ENCODE measurements around the gene PLA2G4A.

Gene PLA2G4A

DNA sequence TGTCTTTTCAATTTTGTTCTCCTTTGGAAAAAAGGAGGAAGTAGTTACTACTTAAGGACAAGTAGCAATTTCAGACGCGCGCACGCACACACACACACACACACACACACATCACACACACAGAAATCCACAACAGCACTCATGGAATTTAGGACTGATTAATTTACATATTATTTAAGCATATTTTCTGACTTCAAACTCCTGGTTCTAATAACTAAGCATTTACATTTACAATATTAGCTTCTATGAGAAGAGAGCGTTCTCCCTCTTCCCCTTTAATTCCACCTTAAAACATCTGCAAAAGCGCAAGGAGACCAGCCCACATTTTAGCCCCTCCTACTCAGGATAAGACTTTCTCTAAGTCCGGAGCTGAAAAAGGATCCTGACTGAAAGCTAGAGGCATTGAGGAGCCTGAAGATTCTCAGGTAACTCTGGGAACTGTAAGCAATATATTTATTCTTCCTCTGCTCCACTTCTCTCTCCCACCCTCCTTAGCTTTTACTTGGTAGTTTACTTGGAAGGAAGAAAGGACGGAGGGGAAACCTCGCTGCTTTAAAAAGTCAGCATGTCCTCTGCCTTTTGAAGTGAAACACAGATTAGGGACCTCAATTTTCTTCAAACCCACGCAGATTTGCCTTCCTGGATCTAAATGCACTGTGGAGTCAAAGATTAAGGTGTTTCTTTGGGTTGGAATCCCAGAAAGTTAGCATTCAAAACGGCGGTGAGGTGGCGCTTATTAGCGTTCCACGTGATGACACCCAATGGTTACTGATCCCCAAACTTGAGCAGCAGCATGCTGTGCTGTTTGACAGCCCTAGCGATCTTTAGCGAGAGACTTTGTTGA is at the start of gene PLA2G4A:
Gene PLA2G4A (plus strand): TSS at position 339 of the 844 bp plus-strand sequence. CDS start 25,406 bp downstream, outside the sequence.
- DNase-seq (ENCODE audit: low spot score): peak; percentile 28

DNA sequence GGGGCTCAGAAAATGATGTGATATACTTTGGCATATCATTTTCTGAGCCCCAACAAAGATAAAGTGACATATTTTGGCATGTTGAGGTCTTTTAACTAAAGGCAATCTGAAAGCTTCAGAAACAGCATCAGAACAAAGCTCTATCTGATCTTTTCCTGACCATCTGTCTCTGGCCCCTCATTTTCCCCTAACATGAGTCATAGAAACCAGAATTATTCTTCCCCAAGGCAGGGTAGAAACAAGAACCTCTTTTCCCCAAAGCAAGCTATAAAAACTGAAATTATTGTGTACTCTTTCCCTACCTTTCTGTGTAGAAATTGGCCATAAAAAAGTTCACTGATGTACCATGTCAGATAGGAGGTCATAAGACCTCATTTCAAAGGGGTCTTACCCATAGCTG is 48.7 kb upstream of the PLA2G4A start:
- DNase-seq (ENCODE audit: low spot score): no peak

DNA sequence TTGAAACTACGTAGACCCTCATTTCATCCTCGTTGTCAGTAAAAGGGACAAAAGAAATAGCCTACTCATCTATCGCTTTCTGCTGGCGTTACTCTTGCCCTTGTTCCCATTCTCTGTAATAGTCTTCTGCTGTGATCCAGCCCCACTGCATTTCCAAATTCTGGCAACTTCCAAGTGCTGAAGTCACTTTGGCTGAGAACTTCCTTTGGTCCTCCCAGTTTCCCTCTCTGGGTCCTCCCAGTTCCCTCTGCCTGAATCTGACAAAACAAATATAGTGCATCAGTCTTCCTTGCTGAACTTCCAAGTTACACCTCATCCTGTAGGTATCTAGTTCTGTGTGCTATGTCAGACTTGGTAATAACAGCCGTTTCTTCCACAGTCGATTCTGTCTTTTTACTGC is 47.0 kb upstream of the PLA2G4A start:
- no peak for DNase-seq (ENCODE audit: low spot score)

DNA sequence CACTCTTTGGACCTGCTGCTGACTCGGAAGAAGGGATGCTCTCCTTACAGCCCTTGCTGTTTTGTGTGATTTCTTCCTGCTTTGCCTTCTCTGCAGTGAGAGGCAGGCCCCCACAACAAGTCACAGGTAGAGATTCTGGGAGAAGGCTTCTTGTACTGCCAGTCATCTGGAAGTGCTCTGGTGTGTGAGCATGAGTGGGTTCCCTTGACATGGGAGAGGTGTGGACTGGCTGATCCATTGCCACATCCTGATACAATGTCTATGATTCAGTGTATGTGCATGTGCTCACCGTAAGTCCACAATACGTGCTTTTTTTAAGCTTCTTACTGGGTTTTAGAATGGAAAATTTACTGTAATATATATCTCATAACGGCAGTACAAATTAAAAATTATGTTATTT is 46.0 kb upstream of the PLA2G4A start:
- no peak for DNase-seq (ENCODE audit: low spot score)

DNA sequence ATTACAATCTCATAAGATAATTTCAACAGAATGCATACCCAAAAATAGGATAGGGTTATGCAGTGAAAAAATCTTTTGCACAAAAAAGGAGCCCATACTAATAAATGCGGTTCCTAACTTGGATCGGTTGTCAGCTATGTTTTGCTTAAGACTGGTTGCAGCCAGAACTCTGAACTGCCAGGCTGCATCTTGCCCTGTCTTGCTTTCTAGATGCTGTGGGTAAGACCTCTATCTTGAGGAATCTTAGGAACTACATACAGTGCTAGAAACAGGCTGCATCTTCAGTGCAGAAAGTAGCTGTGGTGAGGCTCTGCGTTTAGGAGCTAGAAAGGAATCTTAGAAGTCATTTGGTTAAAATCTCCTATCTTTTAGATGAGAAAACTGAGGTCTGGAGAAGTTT is 45.6 kb upstream of the PLA2G4A start:
- DNase-seq (ENCODE audit: low spot score): no peak

DNA sequence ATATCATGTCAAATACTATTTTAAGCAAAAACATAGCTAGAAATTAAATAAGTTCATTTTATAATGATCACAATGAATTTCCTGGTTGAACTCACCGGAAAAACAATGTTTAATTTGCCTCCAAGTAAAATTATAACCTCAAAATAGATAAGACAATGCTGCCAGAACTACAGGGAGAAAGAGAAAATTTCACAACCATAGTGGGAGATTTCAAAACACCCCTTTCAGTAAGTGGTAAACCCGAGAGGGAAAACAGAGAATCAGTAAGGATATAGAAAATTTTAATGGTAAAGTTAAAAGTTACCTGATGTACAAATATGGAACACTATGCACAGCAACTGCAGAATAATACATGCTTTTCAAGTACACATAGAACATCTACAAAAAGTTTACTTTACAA is 43.2 kb upstream of the PLA2G4A start:
- no peak for DNase-seq (ENCODE audit: low spot score)

DNA sequence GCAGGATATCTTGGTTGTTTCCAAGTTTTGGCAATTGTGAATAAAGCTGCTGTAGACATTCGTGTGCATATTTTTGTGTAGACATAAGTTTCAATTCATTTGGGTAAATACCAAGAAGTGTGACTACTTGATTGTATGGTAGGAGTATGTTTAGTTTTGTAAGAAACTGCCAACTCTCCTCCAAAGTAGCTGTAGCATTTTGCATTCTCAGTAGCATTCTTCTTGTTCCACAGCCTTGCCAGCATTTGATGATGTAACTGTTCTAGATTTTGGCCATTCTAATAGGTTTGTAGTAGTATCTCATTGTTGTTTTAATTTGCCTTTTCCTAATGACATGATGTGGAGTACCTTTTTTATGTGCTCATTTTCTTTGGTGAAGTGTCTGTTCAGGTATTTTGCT is 38.6 kb upstream of the PLA2G4A start:
- no peak for DNase-seq (ENCODE audit: low spot score)

DNA sequence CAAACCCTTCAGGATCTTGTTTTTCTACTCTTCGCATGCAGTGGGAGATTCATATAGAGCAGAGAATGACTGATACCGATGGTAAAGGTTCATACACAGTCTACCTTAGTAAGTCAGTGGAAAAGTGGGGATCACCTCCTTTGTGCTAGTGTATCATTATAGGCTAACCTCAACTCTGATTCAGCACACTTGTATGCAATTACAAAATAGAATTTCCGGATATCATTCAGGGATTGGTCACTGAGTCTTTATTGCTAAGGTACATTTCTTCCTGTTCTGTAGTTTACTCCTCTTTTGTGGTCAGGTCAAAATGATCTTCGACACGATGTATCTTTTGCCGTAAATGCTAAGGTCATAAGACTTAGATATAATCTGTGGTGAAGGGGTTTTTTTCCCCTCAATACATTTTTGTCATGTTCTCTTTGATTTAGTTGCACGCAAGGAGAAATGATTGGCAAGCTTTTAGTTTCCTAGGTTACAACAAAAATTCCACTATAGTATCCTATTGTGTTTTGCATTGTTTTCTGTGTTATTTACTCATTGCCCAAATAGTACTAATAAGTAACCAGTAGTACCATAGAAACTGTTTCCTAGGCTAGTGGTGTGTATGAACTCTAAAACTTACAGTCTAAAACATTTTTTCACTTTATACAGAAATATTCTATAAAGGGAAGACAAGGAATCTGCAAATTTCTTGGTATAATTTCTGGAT is 35.7 kb upstream of the PLA2G4A start:
- DNase-seq (ENCODE audit: low spot score): no peak

DNA sequence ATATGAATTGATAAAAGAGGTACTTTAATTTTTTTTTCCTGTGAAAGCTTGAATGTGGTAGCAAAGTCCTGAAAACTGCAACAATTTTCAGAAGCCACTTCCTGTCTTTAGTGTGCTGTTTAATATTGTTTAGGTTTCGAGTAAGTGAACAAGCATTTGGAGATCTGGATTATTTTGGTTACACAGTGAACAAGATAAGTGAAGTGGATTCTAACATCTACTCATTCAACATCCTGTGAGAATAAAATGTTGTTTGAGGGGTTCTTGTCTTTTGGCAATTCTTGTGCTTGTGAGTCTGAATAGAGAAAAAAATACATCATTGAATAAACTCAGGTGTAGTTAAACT is 35.2 kb upstream of the PLA2G4A start:
- no peak for DNase-seq (ENCODE audit: low spot score)

DNA sequence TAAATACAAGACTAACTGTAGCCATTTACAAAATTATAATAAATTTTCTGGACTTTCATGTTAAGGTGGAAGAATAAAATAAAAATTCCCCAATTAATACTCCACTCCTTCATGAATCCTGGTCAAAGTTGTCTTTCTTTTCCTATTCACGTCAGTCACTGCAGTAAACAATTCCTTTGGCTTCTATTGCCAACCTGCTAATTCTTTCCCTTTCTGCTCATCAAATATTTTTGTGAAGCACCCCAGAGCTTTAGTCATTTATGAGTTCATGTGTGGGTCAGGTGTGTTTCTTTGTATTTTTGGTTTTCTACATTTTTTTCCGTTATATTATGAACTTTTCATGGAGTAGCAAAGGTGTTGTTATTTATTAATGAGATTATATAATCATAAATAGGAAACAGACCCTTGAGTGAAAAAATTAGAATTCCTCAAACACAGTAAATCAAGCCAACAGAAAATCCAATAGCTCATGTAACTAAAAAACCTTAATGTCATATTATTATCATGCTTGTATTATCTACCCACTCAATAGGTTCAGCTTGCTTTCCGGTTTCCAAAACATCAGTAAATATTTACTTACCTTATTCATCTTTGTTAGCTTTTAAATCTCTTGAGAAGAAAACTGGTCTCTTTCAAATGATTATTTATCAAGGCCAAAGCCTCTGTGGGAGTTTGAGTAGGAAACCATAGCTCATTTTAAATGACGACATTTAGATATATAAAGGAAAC is 29.6 kb upstream of the PLA2G4A start:
- no peak for DNase-seq (ENCODE audit: low spot score)

DNA sequence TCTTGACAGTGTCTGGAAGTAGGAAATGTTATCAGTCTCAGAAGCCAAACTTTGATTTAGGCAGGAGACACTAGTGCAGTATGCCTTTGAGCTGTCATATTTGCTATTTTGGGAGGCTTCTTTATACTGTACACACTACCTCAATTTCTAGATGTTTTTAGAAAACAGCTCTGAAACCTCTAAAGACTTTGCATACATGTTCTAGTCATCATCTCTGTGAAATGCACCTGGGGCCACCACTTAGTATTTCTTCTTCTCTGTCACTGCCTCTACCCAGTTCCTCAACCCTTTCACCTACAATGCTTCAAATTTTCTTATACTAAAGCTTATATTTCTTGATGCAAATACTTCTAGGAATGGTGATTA is 29.1 kb upstream of the PLA2G4A start:
- no peak for DNase-seq (ENCODE audit: low spot score)

DNA sequence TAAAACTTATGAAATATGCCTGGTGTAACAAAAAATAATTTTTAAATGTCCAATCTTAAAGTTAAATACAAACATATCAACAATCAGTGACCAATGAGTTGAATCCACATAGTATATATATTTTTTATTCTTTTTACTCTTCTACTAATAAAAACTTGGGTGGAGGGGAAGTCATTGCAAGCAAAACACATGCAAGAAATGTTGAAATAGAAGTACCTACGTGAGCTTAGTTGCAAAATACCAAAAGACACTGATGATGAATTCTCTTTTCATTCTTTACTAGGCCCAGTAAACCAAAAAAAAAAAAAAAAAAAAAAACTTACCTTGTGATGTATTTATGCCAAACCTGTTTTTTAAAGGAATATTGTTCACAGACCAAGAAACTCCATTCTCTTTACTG is 26.4 kb upstream of the PLA2G4A start:
- no peak for DNase-seq (ENCODE audit: low spot score)

DNA sequence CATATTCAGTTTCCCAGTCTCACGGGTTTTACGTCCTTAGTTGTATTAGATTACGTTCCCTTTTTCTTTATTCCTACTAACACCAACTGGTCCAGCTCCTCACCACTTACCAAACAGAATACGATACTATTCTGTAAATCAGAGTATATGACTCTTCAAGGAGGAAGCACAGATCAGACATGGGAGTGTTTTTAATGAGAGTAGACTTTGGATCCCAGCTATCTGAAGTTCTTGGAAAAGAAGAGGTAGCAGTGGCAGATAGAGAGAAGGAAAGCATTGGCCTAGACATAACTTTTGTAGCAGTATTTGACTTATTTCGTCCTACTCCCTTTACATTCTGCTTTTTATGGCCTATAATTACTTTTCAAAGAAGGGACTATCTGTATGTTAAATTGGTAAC is 24.1 kb upstream of the PLA2G4A start:
- DNase-seq (ENCODE audit: low spot score): no peak

DNA sequence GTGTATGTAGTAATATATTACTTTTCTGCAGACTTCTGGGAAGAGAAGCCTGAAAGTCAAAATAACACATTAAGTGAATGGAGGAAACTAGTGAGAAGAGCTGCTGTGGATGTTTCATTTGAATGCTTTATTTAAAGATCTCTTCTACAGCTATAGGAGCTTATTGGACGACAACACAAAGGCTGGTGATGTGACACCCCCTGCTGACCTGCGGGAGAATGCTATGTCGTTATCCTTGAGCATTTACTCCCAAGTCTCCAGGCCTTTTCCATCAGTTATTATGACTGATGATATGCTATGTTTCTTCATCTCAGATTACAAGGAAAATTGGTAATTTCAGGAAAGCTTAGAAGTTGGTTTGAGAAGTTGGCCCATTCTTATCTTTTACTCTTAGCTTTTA is 22.3 kb upstream of the PLA2G4A start:
- DNase-seq (ENCODE audit: low spot score): no peak

DNA sequence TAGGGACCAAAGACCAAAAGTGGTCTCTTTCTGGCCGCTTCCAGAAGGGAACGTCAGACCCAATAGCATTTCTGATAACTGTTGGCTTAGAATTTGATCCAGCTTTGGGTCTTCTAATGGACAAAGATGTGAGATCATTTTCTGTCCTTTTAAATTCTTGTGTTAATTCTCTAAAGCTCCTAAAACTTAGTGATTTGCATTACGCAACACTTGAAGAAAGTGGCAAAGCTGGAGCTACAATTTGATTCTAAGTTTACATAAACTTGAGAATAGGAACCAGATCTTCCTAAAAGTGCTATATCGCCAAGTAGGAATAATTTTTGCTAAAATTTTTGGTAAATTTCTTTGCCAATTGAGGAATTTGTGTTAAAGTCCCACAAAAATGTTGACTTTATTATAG is 21.6 kb upstream of the PLA2G4A start:
- DNase-seq (ENCODE audit: low spot score): no peak

DNA sequence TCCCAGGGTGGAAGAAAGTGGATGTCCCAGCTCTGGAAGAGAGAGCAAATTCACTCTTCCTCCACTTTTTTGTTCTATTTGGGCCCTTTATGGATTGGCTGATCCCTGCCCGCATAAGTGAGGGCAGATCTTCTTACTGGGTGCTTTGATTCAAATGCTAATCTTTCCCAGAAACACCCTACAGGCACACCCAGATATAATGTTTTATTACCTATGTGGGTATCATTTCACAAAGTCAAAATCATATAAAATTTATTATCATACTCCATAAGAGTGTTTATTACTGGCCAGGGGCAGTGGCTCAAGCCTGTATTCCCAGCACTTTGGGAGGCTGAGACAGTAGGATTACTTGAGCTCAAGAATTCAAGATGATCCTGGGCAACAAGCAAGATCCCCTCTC is 16.9 kb upstream of the PLA2G4A start:
- no peak for DNase-seq (ENCODE audit: low spot score)

DNA sequence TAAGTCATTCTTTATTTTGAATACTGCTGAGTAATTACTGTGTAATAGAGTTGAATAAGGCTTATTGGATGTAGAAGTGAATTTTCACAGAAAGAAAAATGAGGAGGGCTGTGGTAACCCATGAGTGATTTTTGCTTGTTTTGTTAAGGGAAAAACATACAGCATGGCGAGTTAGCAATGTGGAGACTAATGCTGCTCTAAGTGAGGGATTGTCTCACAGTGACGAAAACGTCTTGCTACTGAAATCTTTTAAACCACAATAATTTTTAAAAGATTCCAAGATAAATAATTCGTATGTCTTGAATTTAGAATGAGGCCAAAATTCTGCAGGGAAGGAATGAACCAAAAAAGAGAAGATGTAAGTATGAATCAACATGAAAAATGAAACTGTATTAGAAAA is 16.2 kb upstream of the PLA2G4A start:
- no peak for DNase-seq (ENCODE audit: low spot score)

DNA sequence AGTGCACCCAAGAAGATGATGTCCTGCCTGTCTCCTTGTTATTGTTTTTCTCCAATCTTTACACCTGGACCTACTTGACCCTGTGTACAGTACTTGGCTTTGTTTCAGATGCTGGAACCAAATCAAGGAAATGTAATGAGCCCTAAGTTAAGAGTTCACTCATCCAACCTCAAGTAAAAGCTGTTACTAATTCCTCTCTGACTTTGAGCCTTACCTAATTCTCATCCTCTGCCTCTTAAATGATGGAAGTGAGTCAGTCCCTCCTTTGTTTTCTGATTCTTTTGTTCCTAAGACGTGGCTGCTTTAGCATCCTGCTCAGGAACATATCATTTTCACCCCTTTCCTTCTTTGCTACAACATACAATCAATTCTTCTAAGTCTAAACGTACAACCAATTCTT is 15.3 kb upstream of the PLA2G4A start:
- DNase-seq (ENCODE audit: low spot score): no peak

DNA sequence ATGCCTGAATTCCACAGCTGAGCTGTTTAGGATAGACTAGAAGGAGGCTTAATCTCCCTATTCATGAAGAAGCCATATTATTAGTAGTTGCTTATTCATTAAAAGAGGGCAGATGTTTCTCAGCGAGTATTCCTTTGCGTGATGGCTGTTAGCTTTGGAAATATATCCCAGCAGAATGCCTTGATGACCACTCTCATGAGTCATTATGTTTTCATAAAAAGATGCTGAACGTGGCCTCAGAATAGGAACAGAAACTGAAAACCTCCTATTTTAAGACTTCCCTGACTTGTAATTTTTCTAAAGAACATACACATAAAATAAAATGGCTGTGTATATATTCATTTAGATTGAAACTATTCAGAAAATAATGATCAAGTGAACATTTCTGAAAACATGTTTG is 9.6 kb upstream of the PLA2G4A start:
- no peak for DNase-seq (ENCODE audit: low spot score)

DNA sequence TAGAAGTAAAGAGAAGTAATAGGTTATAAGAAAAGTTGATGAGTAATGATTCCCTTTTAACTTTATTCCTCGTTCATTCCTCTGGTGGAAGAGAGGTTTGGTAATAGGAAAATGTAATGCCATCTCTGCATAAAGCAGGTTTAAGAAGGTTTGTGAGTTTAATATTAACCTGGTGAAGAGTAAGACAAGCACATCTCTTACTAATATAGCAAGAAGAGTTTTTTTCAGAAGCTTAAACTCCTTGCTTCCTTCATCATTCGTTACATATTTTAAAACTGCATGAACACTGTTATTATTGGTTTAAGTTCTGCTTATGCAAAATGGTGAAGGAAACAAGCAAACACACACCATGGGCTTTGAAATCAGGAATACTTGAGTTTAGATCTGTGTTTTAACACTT is 9.2 kb upstream of the PLA2G4A start:
- DNase-seq (ENCODE audit: low spot score): no peak

DNA sequence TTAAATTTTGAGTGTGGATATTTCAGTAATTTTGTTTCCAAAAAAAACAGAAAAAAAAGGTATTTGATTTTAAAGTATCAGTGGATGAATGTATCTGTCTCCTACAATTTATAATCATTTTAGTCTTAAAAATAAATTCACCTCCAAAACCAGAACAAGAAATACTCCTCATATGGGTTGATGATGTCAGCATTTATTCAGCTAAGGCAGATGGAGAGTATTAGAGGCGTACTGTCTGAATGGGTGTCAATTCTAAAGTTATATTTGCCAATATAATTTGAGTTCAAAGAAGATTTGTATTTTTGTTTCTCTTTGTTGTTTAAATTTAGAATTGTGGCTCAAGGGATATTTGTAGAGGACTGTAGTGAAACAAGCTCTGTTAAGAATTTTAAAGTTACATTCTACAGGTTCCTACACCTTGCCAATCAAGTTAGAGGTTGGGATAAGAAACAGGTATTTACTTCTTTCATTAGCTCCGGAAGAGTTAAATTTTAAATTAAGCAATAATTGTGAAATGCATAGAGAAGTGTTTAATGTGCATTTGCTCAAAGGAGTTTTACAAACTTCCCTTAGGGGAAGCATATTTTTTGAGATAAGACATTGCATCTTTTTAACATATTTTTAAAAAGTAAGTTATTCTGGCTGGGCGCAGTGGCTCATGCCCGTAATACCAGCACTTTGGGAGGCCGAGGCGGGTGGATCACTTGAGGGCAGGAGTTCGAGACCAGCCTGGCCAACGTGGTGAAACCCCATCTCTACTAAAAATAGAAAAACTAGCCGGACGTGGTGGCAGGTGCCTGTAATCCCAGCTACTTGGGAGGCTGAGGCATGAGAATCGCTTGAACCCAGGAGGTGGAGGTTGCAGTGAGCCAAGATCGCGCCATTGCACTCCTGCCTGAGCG is 1.2 kb downstream of the PLA2G4A start:
- no peak for DNase-seq (ENCODE audit: low spot score)

DNA sequence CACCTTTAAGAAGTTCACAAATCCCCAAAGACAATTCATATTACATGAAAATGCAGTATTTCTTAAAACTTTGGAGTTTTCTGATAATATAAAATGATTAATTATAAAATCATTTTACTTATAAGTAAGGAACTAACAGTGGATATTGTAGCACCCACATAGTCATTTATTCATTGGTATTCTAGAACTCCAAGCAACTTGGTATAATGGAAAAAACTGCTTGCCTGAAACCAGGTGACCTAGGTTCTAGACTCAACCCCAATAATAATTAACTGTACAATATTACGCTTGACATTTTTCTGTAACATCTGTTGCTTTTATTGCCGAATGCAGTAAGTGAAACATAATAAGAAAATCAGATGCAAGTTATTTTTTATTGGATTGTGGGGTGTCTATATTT is 2.4 kb downstream of the PLA2G4A start:
- DNase-seq (ENCODE audit: low spot score): no peak
